Peyer's patch (tissue), 4 donors: Measurements from ENCODE around the gene RAD51B. TPM values are rescaled to one million over a fixed set of nuclear protein-coding genes. Genes with fewer than 3 reads are reported as not detected.

Source experiments
- DNase-seq, 3 donors: peaks; one replicate each; pipeline ENCODE4 v3.0.0-alpha.2; 2017 to 2019
- H3K27ac ChIP-seq, 4 donors: fragments of 200-600 bp; sonication (generic); one replicate each; pipeline ENCODE4 v1.5.1; 2016 to 2019
- H3K27me3 ChIP-seq, 2 donors: fragments of 200-600 bp; sonication (generic); one replicate each; pipeline ENCODE4 v1.5.1; 2019
- H3K36me3 ChIP-seq, 3 donors: fragments of 200-600 bp; sonication (generic); one replicate each; pipeline ENCODE4 v1.5.1; 2016 to 2019
- H3K4me1 ChIP-seq, 4 donors: fragments of 200-600 bp; sonication (generic); one replicate each; pipeline ENCODE4 v1.5.1; 2016 to 2019
- H3K4me3 ChIP-seq, 4 donors: fragments of 200-600 bp; sonication (generic); 1 replicate in 3 of 4; 2 replicates in 1 of 4; pipeline ENCODE4 v1.5.1; 2016 to 2019; ENCODE audit warnings: mild to moderate bottlenecking in 1 of 4
- H3K9me3 ChIP-seq, 4 donors: fragments of 200-600 bp; sonication (generic); one replicate each; pipeline ENCODE4 v1.5.1; 2016 to 2019; ENCODE audit warnings: mild to moderate bottlenecking in 1 of 4
- CTCF ChIP-seq, 6 experiments: fragments of 450-650 bp in 4 of 6; fragments of 200-600 bp in 2 of 6; sonication (generic) in 1 of 6; IDR thresholded peaks; one replicate each; pipeline ENCODE4 v1.5.1; 2017 to 2019; ENCODE audit warnings: antibody characterized with exemption in 6 of 6, mild to moderate bottlenecking in 3 of 6, moderate library complexity in 1 of 6
- POLR2A ChIP-seq, 2 donors: fragments of 450-650 bp; IDR thresholded peaks; one replicate each; pipeline ENCODE4 v1.5.1; 2017; ENCODE audit warnings: antibody characterized with exemption in 2 of 2, mild to moderate bottlenecking in 2 of 2, moderate library complexity in 2 of 2
- total RNA-seq, 4 donors: library from RNA; depleted of rRNA; stranded (reverse); fragments of >200 nt; gene quantifications; one replicate each; pipeline ENCODE4 v1.1.0, GENCODE V29; 2016

The RAD51B gene
- total RNA-seq, 4 donors from 2014 or later, result 12.6 to 103 (median 33.1) TPM

GRCh38 chr14:68062651-68063050 lies 243.1 kb downstream of the RAD51B start:
- no peaks in the 10 kb centered on the region for H3K4me1 ChIP-seq
- no peak for DNase-seq
- no peaks in the 10 kb centered on the region for H3K36me3 ChIP-seq
- H3K27ac ChIP-seq, result no peak overlapping the region
- no peaks in the 10 kb centered on the region for H3K9me3 ChIP-seq
- TF ChIP-seq CTCF (IDR thresholded peaks at IDR 0.05), result no peak
- TF ChIP-seq POLR2A (IDR thresholded peaks at IDR 0.05), result no peak
- no peaks in the 10 kb centered on the region for H3K27me3 ChIP-seq
- no peak overlapping the region for H3K4me3 ChIP-seq

- Histone ChIP-seq H3K27ac (no peak overlapping the region), H3K36me3 (no peaks in the 10 kb centered on the region), H3K4me1 (no peaks in the 10 kb centered on the region), H3K4me3 (no peak overlapping the region), H3K27me3 (no peaks in the 10 kb centered on the region), H3K9me3 (no peaks in the 10 kb centered on the region)
- TF ChIP-seq CTCF (IDR thresholded peaks at IDR 0.05) (no peak), POLR2A (IDR thresholded peaks at IDR 0.05) (no peak)
- no peak for DNase-seq
Measured at GRCh38 chr14:68065322-68065721, 245.7 kb downstream of the RAD51B start.

GRCh38 chr14:68074765-68075381 lies 255.3 kb downstream of the RAD51B start:
- no peak for TF ChIP-seq POLR2A (IDR thresholded peaks at IDR 0.05)
- no peak for TF ChIP-seq CTCF (IDR thresholded peaks at IDR 0.05)
- H3K4me1 ChIP-seq, result no peaks in the 10 kb centered on the region
- DNase-seq, result no peak
- H3K27me3 ChIP-seq, result no peaks in the 10 kb centered on the region
- H3K4me3 ChIP-seq, result no peak overlapping the region
- H3K27ac ChIP-seq, result no peak overlapping the region
- no peaks in the 10 kb centered on the region for H3K9me3 ChIP-seq
- H3K36me3 ChIP-seq, result no peaks in the 10 kb centered on the region

GRCh38 chr14:68075382-68076029 lies 255.9 kb downstream of the RAD51B start:
- H3K9me3 ChIP-seq, result no peaks in the 10 kb centered on the region
- no peaks in the 10 kb centered on the region for H3K27me3 ChIP-seq
- H3K36me3 ChIP-seq, result no peaks in the 10 kb centered on the region
- no peak overlapping the region for H3K27ac ChIP-seq
- H3K4me3 ChIP-seq, result no peak overlapping the region
- no peak for DNase-seq
- no peaks in the 10 kb centered on the region for H3K4me1 ChIP-seq
- TF ChIP-seq CTCF (IDR thresholded peaks at IDR 0.05), result no peak

GRCh38 chr14:68076451-68076850 lies 256.9 kb downstream of the RAD51B start:
- no peak overlapping the region for H3K4me3 ChIP-seq
- no peak overlapping the region for H3K27ac ChIP-seq
- no peak for DNase-seq
- H3K9me3 ChIP-seq, result no peaks in the 10 kb centered on the region
- H3K27me3 ChIP-seq, result no peaks in the 10 kb centered on the region
- TF ChIP-seq POLR2A (IDR thresholded peaks at IDR 0.05) (no peak), CTCF (IDR thresholded peaks at IDR 0.05) (no peak)
- H3K36me3 ChIP-seq, result no peaks in the 10 kb centered on the region
- no peaks in the 10 kb centered on the region for H3K4me1 ChIP-seq
